Testis (tissue), 2 donors: Measurements from ENCODE around the gene SCNN1B.

ENCODE experiments used
- CTCF ChIP-seq, 3 experiments: fragments of 450-650 bp in 2 of 3; fragments of 200-600 bp in 1 of 3; sonication (generic) in 1 of 3; IDR thresholded peaks; one replicate each; pipeline ENCODE4 v1.5.1; 2016 to 2019; ENCODE audit warnings: antibody characterized with exemption in 3 of 3, mild to moderate bottlenecking in 2 of 3, moderate library complexity in 1 of 3
- POLR2A ChIP-seq: fragments of 450-650 bp; IDR thresholded peaks from one replicate; pipeline ENCODE4 v1.6.1; 2017; ENCODE audit warnings: antibody characterized with exemption, mild to moderate bottlenecking, moderate library complexity

GRCh38 chr16:23302045-23302956 lies at the start of gene SCNN1B:
- TF ChIP-seq CTCF (IDR thresholded peaks at IDR 0.05) (no peak), POLR2A (no peak)
